H1 (cell line): Measurements from ENCODE around the gene GFOD1. TPM values are rescaled to one million over a fixed set of nuclear protein-coding genes. Genes with fewer than 3 reads are reported as not detected.

Source experiments
- CTCF ChIA-PET: fragments of 300-600 bp; sonication (Branson Sonifier 250); formaldehyde crosslinking; loops from one replicate; lab custom pipeline; 2021; ENCODE audit not compliant: partially characterized antibody; lab: Charles Lee
- POLR2A ChIA-PET: fragments of 300-600 bp; sonication (Branson Sonifier 250); formaldehyde crosslinking; loops from one replicate; lab custom pipeline; 2021; ENCODE audit warnings: inconsistent platforms; ENCODE audit not compliant: partially characterized antibody; lab: Charles Lee
- DNase-seq, 2 experiments: peaks; one replicate each; pipeline versions ENCODE4 v3.0.0 to v3.0.0-alpha.2; 2010 to 2022; ENCODE audit warnings: low spot score in 2 of 2, low read depth in 1 of 2, mixed read lengths in 1 of 2
- FAIRE-seq: peaks from 2 replicates; lab custom pipeline; 2011; peaks lifted over from hg19 to GRCh38; lab: Jason Lieb, UNC
- H2AFZ ChIP-seq: 2 replicates; pipeline ENCODE4 v1.8.1; 2012; ENCODE audit warnings: low read length, inconsistent platforms
- H2AK5ac ChIP-seq: 2 replicates; pipeline ENCODE4 v1.6.1; 2013; ENCODE audit warnings: low read depth, low read length
- H2BK120ac ChIP-seq: replicated peaks from 2 replicates; pipeline ENCODE3; 2013; ENCODE audit warnings: low read depth, low read length, inconsistent platforms
- H2BK12ac ChIP-seq: 2 replicates; pipeline ENCODE4 v1.6.1; 2013; ENCODE audit warnings: low read depth, low read length
- H2BK15ac ChIP-seq: 2 replicates; pipeline ENCODE4 v1.6.1; 2013; ENCODE audit warnings: low read length
- H2BK20ac ChIP-seq: 2 replicates; pipeline ENCODE4 v1.6.1; 2013; ENCODE audit warnings: low read length
- H2BK5ac ChIP-seq: 2 replicates; pipeline ENCODE4 v1.6.1; 2013; ENCODE audit warnings: low read depth, low read length
- H3K14ac ChIP-seq: 2 replicates; pipeline ENCODE4 v1.6.1; 2013; ENCODE audit warnings: inconsistent platforms; ENCODE audit not compliant: insufficient read length
- H3K18ac ChIP-seq: 2 replicates; pipeline ENCODE4 v1.6.1; 2013; ENCODE audit warnings: low read length; ENCODE audit errors: extremely low read depth
- H3K23ac ChIP-seq: 2 replicates; pipeline ENCODE4 v1.6.1; 2013; ENCODE audit warnings: inconsistent platforms; ENCODE audit not compliant: insufficient read length
- H3K23me2 ChIP-seq: 2 replicates; pipeline ENCODE4 v1.6.1; 2013; ENCODE audit warnings: low read depth, low read length
- H3K27ac ChIP-seq: 2 replicates; pipeline ENCODE4 v1.6.1; 2011; ENCODE audit warnings: low read depth, low read length, inconsistent platforms
- H3K27me3 ChIP-seq, 4 experiments: replicated peaks in 1 of 4; 1 replicate in 1 of 4; 2 replicates in 3 of 4; pipeline versions ENCODE4 v1.6.1 to v1.8.1; 2011 to 2013; ENCODE audit warnings: low read length in 3 of 4, mild to moderate bottlenecking in 3 of 4, inconsistent platforms in 2 of 4, mixed read lengths in 2 of 4, moderate library complexity in 1 of 4; ENCODE audit not compliant: control insufficient read depth in 3 of 4, insufficient read depth in 3 of 4; ENCODE audit errors: extremely low read depth in 1 of 4
- H3K36me3 ChIP-seq, 4 experiments: 2 replicates each; pipeline versions ENCODE4 v1.6.1 to v1.8.1; 2011 to 2013; ENCODE audit warnings: mild to moderate bottlenecking in 4 of 4, low read length in 3 of 4, moderate library complexity in 2 of 4, control low read depth in 1 of 4, inconsistent platforms in 1 of 4; ENCODE audit not compliant: insufficient read depth in 4 of 4, control insufficient read depth in 2 of 4
- H3K4ac ChIP-seq: replicated peaks from 2 replicates; pipeline ENCODE3; 2013; ENCODE audit warnings: low read length, low read depth, mixed read lengths, inconsistent platforms; ENCODE audit not compliant: insufficient read length
- H3K4me1 ChIP-seq, 4 experiments: replicated peaks in 1 of 4; 1 replicate in 1 of 4; 2 replicates in 3 of 4; pipeline versions ENCODE4 v1.6.1 to v1.8.1; 2011 to 2013; ENCODE audit warnings: low read length in 3 of 4, inconsistent platforms in 2 of 4, mixed read lengths in 1 of 4; ENCODE audit not compliant: insufficient read depth in 4 of 4, control insufficient read depth in 3 of 4
- H3K4me2 ChIP-seq, 2 experiments: 2 replicates each; pipeline versions ENCODE4 v1.6.1 to v1.8.1; 2011 to 2013; ENCODE audit warnings: low read depth in 2 of 2, low read length in 2 of 2, control low read depth in 1 of 2, inconsistent platforms in 1 of 2, mild to moderate bottlenecking in 1 of 2; ENCODE audit not compliant: insufficient read depth in 1 of 2
- H3K4me3 ChIP-seq, 4 experiments: fragments of 200-600, 300-600 bp in 1 of 4; sonication (generic), shearing (Covaris generic), sonication (Bioruptor Twin) in 1 of 4; 2 replicates each; pipeline versions ENCODE4 v1.5.1 to v1.8.1; 2011 to 2016; ENCODE audit warnings: low read length in 4 of 4, low read depth in 3 of 4, control low read depth in 2 of 4, inconsistent platforms in 2 of 4, mild to moderate bottlenecking in 2 of 4, mixed read lengths in 1 of 4, moderate library complexity in 1 of 4; ENCODE audit not compliant: insufficient read depth in 2 of 4; ENCODE audit errors: extremely low read depth in 1 of 4
- H3K56ac ChIP-seq: replicated peaks from 2 replicates; pipeline ENCODE3; 2013; ENCODE audit warnings: low read depth, mild to moderate bottlenecking, mixed read lengths, low read length, inconsistent platforms; ENCODE audit not compliant: insufficient read length
- H3K79me1 ChIP-seq: 2 replicates; pipeline ENCODE4 v1.6.1; 2013; ENCODE audit warnings: low read depth, low read length, control low read depth
- H3K79me2 ChIP-seq, 2 experiments: 2 replicates each; pipeline versions ENCODE4 v1.6.1 to v1.8.1; 2012 to 2013; ENCODE audit warnings: low read length in 2 of 2, mild to moderate bottlenecking in 2 of 2, inconsistent platforms in 1 of 2; ENCODE audit not compliant: insufficient read depth in 2 of 2, control insufficient read depth in 1 of 2
- H3K9ac ChIP-seq, 4 experiments: replicated peaks in 1 of 4; 1 replicate in 1 of 4; 2 replicates in 3 of 4; pipeline versions ENCODE4 v1.6.1 to v1.8.1; 2011 to 2013; ENCODE audit warnings: low read depth in 3 of 4, low read length in 3 of 4, control low read depth in 2 of 4, mild to moderate bottlenecking in 2 of 4, moderate library complexity in 2 of 4, inconsistent platforms in 1 of 4; ENCODE audit errors: extremely low read depth in 1 of 4
- H3K9me3 ChIP-seq, 2 experiments: 2 replicates each; pipeline versions ENCODE4 v1.6.1 to v1.8.1; 2012 to 2013; ENCODE audit warnings: mild to moderate bottlenecking in 2 of 2, moderate library complexity in 2 of 2, control low read depth in 1 of 2, inconsistent platforms in 1 of 2, low read depth in 1 of 2, low read length in 1 of 2, mixed read lengths in 1 of 2; ENCODE audit not compliant: insufficient read depth in 2 of 2
- H4K20me1 ChIP-seq, 2 experiments: replicated peaks in 1 of 2; 2 replicates each; pipeline versions ENCODE3 to v1.8.1; 2011 to 2013; ENCODE audit warnings: inconsistent platforms in 2 of 2, low read length in 2 of 2, mild to moderate bottlenecking in 1 of 2; ENCODE audit not compliant: insufficient read depth in 2 of 2, control insufficient read depth in 1 of 2
- H4K5ac ChIP-seq: 2 replicates; pipeline ENCODE4 v1.6.1; 2013; ENCODE audit warnings: low read length, low read depth, mixed read lengths, inconsistent platforms; ENCODE audit not compliant: insufficient read length
- H4K8ac ChIP-seq: 2 replicates; pipeline ENCODE4 v1.8.0; 2013; ENCODE audit warnings: mild to moderate bottlenecking, moderate library complexity, low read length, inconsistent platforms; ENCODE audit not compliant: insufficient read depth; ENCODE audit errors: extremely low read depth
- H4K91ac ChIP-seq: replicated peaks from 2 replicates; pipeline ENCODE3; 2013; ENCODE audit warnings: low read length, mixed read lengths, inconsistent platforms; ENCODE audit not compliant: insufficient read length
- ATF2 ChIP-seq: IDR thresholded peaks from 2 replicates; pipeline ENCODE4 v1.6.1; 2012; ENCODE audit warnings: low read length, inconsistent platforms
- BCL11A ChIP-seq, 2 experiments: IDR thresholded peaks; one replicate each; pipeline ENCODE4 v1.6.1; 2011; ENCODE audit warnings: low read depth in 2 of 2, low read length in 2 of 2, mild to moderate bottlenecking in 2 of 2
- BRCA1 ChIP-seq: IDR thresholded peaks from 2 replicates; pipeline ENCODE4 v1.6.1; 2012; ENCODE audit warnings: low read depth, low read length, improper control_type of control experiment
- CBX5 ChIP-seq: fragments of 300-800, 300-1000 bp; sonication (generic); IDR thresholded peaks from 2 replicates; pipeline ENCODE4 v1.7.1; 2016; ENCODE audit warnings: antibody characterized with exemption, low read length, low read depth
- CTBP2 ChIP-seq: IDR thresholded peaks from 2 replicates; pipeline ENCODE4 v1.7.0; 2011; ENCODE audit warnings: borderline replicate concordance, mild to moderate bottlenecking, moderate library complexity, mixed read lengths, low read length; ENCODE audit not compliant: insufficient read depth, insufficient read length
- PHF8 ChIP-seq: fragments of 200-600 bp; sonication (generic); conservative IDR thresholded peaks from 2 replicates; pipeline ENCODE4 v1.7.1; 2012; ENCODE audit warnings: low read depth, mild to moderate bottlenecking, inconsistent platforms, low read length, moderate library complexity
- SIX5 ChIP-seq: IDR thresholded peaks from 2 replicates; pipeline ENCODE4 v1.6.1; 2011; ENCODE audit warnings: mild to moderate bottlenecking, low read depth, low read length
- TBP ChIP-seq: IDR thresholded peaks from 2 replicates; pipeline ENCODE4 v1.6.1; 2011; ENCODE audit warnings: low read depth, low read length, improper control_type of control experiment
- TEAD4 ChIP-seq: IDR thresholded peaks from 2 replicates; pipeline ENCODE4 v1.6.1; 2012; ENCODE audit warnings: low read depth, low read length, inconsistent platforms, mixed read lengths
- WGBS, 2 experiments: shearing (Covaris generic) in 1 of 2; methylation state at CpG; one replicate each; pipeline versions ENCODE4 v1.1.6 to v1.1.7; 2013 to 2015; ENCODE audit warnings: low lambda C conversion rate in 2 of 2, mixed read lengths in 2 of 2, inconsistent platforms in 1 of 2, low coverage in 1 of 2, missing lambda C conversion rate in 1 of 2; ENCODE audit not compliant: insufficient replicate concordance in 2 of 2, insufficient coverage in 1 of 2, insufficient read length in 1 of 2; ENCODE audit errors: extremely low coverage in 1 of 2, missing lambda C conversion rate in 1 of 2; 5-methylcytosine and 5-hydroxymethylcytosine counted together
- polyA plus RNA-seq, 7 experiments: library from polyadenylated mRNA; depleted of rRNA in 3 of 7; stranded (reverse) in 5 of 7; unstranded in 2 of 7; fragments of >200 nt in 5 of 7; fragments of 200-250 nt in 2 of 7; gene quantifications; 1 replicate in 5 of 7; 2 replicates in 1 of 7; 4 replicates in 1 of 7; pipeline versions ENCODE4 v1.2.1 to v1.2.3, GENCODE V29; 2011 to 2013; ENCODE audit warnings: missing spikeins in 2 of 7, mixed read lengths in 2 of 7
- total RNA-seq: library from RNA; stranded (reverse); fragmentation: NEBNext Ultra II Directional; extraction: Animal tissue kit (Norgen Biotek cat#: 25700); gene quantifications from 2 replicates; pipeline ENCODE4 v1.2.1, GENCODE V29; 2021
- TF ChIP-seq, protein P1 (sequence below), 3 experiments: IDR thresholded peaks; 1 replicate in 2 of 3; 2 replicates in 1 of 3; pipeline versions ENCODE4 v1.5.1 to v1.6.1; 2011; ENCODE audit warnings: low read length in 3 of 3, mild to moderate bottlenecking in 3 of 3, inconsistent platforms in 2 of 3, low read depth in 1 of 3, moderate library complexity in 1 of 3; ENCODE audit not compliant: insufficient read depth in 1 of 3; ENCODE audit errors: control extremely low read depth in 1 of 3

The GFOD1 gene
- total and polyA plus RNA-seq, 2 of the 8 experiments (the other 6 are each of a cell fraction or from before 2014, with no cell fraction given): 2.5 to 8.8 TPM

- Histone ChIP-seq H3K4ac (no peak overlapping the region), H3K79me2 (no peaks in the 10 kb centered on the region; a peak in 1 of 4 replicates), H2BK15ac (no peak overlapping the region), H2BK120ac (no peak overlapping the region), H2AFZ (no peak overlapping the region), H2BK5ac (no peak overlapping the region), H3K79me1 (peaks cover 2% of the 10 kb centered on the region; the same call in 1 of the 2 replicates), H3K4me3 (no peak overlapping the region), H3K18ac (no peak overlapping the region), H3K4me1 (peaks cover 2 to 8% (median 5%) of the 10 kb centered on the region in 4 experiments), H3K9me3 (no peaks in the 10 kb centered on the region), H3K56ac (no peak overlapping the region), H3K4me2 (no peak overlapping the region), H3K27me3 (no peaks in the 10 kb centered on the region), H3K23me2 (no peaks in the 10 kb centered on the region), H2BK12ac (no peak overlapping the region), H3K14ac (no peak overlapping the region), H3K23ac (no peak overlapping the region), H2AK5ac (no peak overlapping the region), H4K91ac (no peak overlapping the region), H3K36me3 (no peaks in the 10 kb centered on the region), H3K27ac (no peak overlapping the region), H3K9ac (no peak overlapping the region), H2BK20ac (no peak overlapping the region), H4K8ac (no peak overlapping the region), H4K5ac (no peak overlapping the region), H4K20me1 (no peaks in the 10 kb centered on the region)
- POLR2A ChIA-PET: no interaction called here
- 88% methylated on average over 4 of the region's 4 CpGs; no CpG with 5 or more reads in 1 of the 2 experiments for WGBS, 2 experiments
- DNase-seq: no peak
- FAIRE-seq: no peak
- CTCF ChIA-PET: interaction anchor here (1.2 kb wide), 1 partner anchor 9 kb away, joined by 3 read pairs; no protein-coding TSS in a partner anchor
- no peak for TF ChIP-seq SIX5
- no peak for TF ChIP-seq PHF8
- no peak for TF ChIP-seq CBX5
- TF ChIP-seq TBP: no peak
- no peak for TF ChIP-seq TEAD4
- TF ChIP-seq BCL11A (IDR thresholded peaks at IDR 0.05; ENCODE audit: low read depth in 2 of 2, low read length in 2 of 2): no peak
- TF ChIP-seq ATF2: no peak
- TF ChIP-seq, protein P1, sequence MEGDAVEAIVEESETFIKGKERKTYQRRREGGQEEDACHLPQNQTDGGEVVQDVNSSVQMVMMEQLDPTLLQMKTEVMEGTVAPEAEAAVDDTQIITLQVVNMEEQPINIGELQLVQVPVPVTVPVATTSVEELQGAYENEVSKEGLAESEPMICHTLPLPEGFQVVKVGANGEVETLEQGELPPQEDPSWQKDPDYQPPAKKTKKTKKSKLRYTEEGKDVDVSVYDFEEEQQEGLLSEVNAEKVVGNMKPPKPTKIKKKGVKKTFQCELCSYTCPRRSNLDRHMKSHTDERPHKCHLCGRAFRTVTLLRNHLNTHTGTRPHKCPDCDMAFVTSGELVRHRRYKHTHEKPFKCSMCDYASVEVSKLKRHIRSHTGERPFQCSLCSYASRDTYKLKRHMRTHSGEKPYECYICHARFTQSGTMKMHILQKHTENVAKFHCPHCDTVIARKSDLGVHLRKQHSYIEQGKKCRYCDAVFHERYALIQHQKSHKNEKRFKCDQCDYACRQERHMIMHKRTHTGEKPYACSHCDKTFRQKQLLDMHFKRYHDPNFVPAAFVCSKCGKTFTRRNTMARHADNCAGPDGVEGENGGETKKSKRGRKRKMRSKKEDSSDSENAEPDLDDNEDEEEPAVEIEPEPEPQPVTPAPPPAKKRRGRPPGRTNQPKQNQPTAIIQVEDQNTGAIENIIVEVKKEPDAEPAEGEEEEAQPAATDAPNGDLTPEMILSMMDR (IDR thresholded peaks at IDR 0.05; ENCODE audit: control extremely low read depth in 1 of 3, insufficient read depth in 1 of 3, low read depth in 1 of 3, low read length in 3 of 3): no peak
- TF ChIP-seq BRCA1: no peak
- TF ChIP-seq CTBP2: no peak
Measured at GRCh38 chr6:13471184-13471583, 16.2 kb downstream of the GFOD1 start.
